HG03439 (cell line): Measurements from ENCODE around the gene SULT6B1.
"Not testable (repeated sequence)": the region's sequence is repeated elsewhere in the genome, so short reads cannot be mapped to it uniquely, and the experiment has no call there.

Experiments
- ATAC-seq: cut with Tn5 transposase; IDR thresholded peaks from one replicate; pipeline ENCODE4 v1.9.1; 2021; ENCODE audit warnings: mild to moderate bottlenecking, moderate library complexity; ENCODE audit not compliant: unreplicated experiment

The SULT6B1 gene, protein sequence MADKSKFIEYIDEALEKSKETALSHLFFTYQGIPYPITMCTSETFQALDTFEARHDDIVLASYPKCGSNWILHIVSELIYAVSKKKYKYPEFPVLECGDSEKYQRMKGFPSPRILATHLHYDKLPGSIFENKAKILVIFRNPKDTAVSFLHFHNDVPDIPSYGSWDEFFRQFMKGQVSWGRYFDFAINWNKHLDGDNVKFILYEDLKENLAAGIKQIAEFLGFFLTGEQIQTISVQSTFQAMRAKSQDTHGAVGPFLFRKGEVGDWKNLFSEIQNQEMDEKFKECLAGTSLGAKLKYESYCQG

DNA sequence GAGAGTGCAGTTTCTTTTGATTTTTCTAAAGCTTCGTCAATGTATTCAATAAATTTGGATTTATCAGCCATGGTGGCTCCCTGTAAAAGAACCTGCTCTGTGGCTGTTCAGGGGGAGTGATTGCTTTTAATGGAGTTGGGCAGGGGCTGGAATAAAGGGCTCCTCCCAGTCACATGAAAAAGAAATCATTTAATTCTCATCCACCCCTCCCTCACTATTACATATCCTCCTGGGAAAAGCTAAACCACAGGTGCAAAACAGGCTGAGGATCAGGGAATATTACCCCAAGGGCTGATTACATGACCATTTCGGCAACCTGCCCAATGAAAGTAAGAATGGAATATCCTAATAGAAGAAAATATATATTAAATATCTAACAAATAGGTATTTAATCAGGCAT lies at the start of gene SULT6B1:
Gene SULT6B1 (minus strand): TSS at position 101 of the 400 bp plus-strand sequence. CDS start 30 bp downstream, at position 71.
- no peak for ATAC-seq

DNA sequence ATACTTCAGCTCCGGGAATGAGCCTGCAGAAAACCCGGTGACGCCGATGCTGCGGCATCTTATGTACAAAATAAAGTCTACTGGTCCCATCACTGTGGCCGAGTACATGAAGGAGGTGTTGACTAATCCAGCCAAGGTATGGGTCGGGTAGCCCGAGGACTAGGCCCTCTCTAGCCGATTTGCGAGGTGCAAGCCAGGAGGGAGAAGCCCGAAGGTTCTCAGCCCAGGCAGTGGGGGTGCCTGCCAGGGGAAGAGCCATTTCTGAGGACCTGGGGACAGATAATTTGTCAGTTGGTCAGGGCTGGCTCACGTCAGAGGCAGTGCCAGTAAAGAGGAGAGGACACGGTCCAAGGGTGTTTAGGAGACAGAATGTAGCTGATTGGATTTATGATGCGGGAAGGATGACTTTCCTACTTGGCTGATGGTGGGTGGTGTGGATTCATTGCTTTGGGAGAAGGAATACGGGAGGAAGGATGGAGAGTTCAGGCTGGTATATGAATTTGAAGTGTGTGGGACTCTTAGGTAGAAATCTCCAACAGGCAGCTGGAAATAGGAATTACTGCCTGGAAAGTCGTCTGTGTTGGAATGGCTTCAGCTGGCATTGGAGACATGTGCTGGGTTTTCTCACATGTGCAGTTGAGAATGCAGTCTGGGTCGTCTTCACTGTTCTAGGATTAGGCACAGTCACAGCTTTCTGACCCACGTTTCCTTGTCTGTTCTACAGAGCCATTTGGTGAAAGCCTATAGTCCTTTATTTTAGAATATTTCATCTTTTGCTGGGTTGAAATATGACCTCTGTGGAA lies 43.9 kb upstream of the SULT6B1 start:
- ATAC-seq, result no peak

DNA sequence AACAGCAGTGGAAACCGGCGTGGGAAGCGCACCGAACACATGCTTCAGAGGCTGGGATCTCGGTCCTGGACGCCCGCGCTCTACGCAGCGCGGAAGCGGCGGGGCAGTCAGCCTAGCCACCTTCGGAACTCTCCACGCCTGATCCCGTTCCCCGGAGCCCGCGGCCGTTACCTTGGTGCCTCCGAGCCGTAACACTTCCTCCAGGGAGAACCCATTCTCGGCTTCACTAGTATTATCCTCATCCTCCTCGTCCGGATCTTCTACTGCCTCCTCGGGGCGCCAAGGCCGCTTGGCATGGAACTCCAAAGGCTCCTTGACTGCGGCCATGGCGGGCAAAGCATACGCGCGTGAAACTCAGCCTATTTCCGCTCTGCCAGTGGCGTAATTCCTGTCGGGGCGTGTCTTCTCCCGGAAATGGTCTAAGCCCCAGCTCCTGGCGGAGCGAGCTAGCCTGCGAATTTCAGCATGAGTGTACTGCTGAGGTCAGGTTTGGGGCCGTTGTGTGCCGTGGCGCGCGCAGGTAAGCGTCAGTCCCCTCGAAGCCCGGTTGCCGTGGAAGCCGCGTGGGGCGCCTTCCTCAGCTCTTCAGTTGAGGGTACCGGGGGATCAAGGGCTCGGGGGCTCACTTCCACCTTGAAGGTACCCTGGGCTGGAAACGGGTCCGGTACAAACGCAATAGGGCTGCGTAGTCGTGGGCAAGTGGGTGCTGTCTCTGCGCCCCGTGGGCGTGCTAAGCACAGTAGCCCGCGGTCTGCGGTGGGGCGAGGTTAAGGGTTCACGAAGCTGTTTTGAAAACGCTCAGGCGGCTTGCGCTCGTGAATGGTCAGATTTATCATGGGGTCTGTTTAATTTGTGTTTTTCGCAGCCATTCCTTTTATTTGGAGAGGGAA lies 43.0 kb upstream of the SULT6B1 start, which contains the start of the genes CEBPZ and NDUFAF7:
Gene CEBPZ (minus strand): TSS at position 356 of the 890 bp plus-strand sequence. CDS start 29 bp downstream, at position 327.
Gene NDUFAF7 (plus strand): TSS at position 418 of the 890 bp plus-strand sequence. CDS start 48 bp downstream, at position 466.
- ATAC-seq, result peak; percentile 95

- ATAC-seq, result no peak
Observed at GRCh38 chr2:37230581-37230980, 42.1 kb upstream of the SULT6B1 start.

DNA sequence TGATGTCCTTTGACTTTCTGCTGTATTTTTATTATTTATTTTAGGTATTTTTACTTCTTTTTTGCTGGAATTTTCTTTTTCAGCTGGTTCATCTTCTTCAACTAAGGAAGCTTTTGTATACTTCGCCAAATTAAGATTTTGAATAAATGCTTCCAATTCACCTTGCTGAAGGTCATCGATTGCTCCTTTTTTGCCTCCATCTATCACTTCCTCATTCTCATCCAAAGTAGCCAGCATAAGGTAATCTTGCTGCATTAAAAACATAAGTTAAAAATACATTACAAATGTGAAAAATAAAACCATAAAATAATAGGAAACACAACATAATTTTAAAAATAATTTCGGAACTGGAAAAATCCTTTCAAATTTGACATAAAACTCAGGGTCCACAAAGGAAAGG lies 40.3 kb upstream of the SULT6B1 start:
- ATAC-seq, result no peak

GRCh38 chr2:37226863-37227262 lies 38.4 kb upstream of the SULT6B1 start:
- ATAC-seq, result no peak

DNA sequence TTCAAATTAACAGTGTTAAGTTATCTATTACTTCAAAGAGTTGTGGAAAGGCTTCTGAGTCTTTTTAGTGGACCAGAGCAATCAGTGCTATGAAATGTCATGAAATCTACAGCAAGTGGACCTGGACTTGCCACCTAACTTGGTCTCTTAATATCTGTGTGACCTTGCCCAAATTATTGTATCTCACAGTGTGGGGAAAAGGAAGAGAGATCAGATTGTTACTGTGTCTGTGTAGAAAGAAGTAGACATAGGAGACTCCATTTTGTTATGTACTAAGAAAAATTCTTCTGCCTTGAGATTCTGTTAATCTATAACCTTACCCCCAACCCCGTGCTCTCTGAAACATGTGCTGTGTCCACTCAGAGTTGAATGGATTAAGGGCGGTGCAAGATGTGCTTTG lies 36.7 kb upstream of the SULT6B1 start:
- not testable (repeated sequence) for ATAC-seq

DNA sequence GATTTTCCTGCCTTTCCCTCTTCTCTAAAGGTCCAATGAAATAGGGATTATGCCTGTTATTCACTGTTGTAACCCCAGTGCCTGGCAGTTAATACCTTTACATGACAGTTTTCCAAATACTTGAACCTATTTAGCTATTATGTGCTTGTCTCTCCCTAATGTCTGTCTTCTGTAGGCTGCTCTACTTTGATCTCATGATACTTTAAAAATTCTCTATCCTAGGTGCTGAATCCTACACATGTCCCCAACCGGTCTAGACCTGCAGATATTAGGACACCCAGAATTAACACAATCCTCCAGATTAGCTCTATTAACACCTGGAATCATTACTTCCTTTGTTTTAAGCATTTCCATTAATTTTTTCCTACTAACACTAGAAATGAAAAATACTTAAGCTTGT lies 35.6 kb upstream of the SULT6B1 start:
- no peak for ATAC-seq

DNA sequence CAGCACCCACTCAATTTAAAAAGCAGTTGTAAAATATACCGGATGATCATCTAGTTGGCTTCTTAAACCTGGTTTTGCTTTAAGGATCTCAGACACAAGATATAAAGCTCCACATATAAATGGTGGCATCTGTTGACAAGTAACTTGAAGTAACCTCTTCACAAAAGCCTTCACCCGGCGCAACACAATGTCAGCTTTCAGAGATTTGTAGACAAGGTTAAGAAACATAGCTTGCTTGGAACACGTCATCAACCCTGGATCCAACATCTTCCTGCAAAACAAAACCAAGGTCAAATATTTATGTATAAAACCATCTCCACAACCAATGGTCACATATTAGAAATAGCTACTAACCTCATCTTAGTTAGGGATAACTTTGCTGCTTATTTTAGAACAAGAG lies 34.7 kb upstream of the SULT6B1 start:
- ATAC-seq, result no peak

DNA sequence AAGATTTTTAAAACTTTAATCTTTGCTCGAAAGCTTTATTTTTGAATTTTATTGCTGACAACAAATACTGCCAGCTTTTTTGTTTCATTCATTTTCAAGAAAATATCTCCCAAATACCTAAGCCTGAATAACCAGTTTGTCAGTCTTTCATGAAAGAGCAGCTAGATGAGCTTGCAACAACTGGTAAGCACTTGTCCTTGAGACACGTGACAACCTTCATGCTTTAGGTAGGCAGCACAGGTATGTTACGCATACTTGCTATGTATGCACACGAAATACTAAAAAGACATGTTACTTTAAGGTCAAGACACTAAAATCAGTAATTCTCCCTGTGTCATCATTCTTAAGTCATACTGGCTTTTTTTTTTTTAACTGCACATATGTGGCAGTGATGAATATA lies 30.6 kb upstream of the SULT6B1 start:
- no peak for ATAC-seq

DNA sequence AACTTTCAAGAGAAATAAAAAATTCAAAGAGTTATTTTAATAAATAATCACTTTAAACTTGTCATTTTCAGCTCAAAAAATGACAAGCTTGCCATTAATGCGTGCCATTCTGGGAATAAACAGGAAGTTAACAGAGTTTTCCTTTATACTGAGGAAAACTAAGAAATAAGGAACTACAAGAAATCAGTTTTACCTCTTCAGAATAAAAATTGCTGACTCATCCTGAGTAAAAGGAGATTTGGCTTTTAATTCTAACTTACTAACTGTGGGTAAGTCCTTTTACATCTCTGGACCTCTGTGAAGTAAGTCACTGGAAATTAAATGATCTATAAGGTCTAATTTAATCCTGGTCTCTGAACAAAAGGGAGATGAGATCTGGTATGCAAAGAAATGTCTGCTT lies 26.8 kb upstream of the SULT6B1 start:
- no peak for ATAC-seq

DNA sequence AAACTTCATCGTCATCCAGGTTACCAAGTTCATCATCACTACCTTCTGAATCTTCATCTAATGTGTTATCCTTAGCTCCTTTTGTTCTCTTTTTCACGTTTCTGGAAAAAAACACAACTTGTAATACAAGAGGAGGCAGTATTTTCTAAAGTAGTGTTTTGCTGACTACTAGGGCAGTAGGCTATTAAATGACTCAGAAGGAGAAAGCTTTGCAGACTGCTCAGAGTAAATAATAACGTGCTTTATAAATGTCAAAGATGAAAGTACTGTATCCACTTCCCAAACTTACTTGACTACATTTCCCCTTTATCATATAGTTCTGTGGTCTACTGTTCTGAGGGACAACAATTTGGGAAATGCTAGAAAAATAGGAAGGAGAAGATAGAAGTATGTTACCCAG lies 23.5 kb upstream of the SULT6B1 start:
- no peak for ATAC-seq

GRCh38 chr2:37211212-37211611 lies 22.7 kb upstream of the SULT6B1 start:
- ATAC-seq, result no peak

GRCh38 chr2:37206760-37207159 lies 18.3 kb upstream of the SULT6B1 start:
- not testable (repeated sequence) for ATAC-seq

DNA sequence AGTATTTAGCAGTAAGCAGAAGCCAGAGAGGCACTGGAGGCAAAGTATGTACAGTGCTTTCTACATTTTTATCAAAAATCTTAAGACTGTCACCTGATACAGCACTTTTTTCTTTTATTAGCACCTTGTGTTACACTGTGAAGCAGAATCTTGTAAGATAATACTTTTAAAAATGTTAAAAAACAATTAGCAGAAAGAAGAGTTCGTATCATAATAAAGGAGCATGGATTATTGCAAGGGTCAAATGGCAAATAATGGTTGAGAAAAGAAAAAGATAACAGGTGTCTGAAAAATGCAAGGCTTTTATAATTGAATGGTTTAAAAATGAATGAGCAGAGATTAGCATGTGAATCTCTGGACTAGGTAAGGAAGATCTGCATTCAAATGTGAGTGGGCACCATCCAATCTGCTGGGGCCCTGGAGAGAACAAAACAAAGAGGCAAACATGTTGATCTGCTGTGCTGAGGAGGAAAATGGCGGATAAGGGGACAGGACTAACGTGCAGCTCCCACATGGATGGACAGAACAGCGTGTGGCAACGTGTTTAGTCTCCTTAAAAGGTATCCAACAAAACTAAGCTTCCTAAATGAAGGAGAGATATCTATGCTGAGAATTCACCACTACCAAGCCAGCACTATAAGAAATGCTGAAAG lies 17.3 kb upstream of the SULT6B1 start:
- ATAC-seq, result no peak

GRCh38 chr2:37205071-37205661 lies 16.7 kb upstream of the SULT6B1 start:
- not testable (repeated sequence) for ATAC-seq

DNA sequence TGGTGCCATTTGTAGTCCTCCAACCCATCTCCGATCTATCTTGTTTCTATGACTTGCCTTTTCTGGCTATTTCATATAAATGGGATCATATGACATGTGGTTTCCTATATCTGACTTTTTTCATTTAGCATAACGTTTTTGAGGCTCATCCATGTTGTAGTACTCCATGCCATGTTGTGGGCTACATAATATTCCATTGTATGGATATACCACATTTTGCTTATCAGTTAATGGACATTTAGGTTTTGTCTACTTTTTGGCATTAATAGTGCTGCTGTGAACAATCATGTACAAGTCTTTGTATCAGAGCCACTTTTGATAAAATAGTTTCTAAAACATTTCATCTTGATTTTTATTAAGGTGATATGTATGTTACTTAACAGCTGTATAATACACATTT lies 15.2 kb upstream of the SULT6B1 start:
- ATAC-seq, result no peak

DNA sequence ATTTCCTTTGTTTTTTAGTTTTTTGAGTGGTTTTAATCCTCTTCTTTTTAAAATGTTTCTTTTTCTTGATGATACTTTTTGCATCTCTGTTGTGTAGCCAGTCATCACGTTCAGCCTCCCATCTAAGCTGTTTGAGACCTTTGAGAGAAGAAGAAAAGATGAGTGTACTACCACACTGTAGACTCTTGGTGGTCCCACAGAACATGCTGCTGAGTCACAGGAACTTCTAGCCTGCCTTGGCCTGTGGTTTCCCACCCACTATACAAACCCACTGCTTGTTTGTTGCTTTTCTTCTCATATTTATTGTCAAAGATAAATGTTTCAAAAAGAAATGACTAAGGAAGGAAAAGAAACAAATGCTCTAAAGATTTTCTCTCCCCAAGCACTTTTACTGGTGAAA lies 13.3 kb upstream of the SULT6B1 start:
- no peak for ATAC-seq

DNA sequence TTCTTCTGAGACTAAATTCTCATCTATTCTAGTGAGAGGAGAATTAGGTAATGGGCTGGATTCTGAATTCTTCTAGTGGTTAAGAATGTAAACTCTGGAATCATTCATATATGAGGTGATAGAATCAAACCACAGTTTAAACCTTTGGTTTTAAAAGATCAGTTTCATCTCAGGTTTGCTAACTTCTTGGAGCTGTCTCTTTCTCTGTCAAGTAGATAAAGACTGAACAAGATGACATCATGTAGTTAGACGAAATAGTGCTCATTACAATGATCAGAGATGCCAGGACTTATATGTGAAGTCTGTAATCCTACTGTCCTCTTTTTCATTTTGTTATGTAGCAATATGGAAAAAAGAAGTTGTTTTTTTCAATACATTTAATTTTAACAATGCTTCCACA lies 12.7 kb upstream of the SULT6B1 start:
- no peak for ATAC-seq

- ATAC-seq, result no peak
Observed at GRCh38 chr2:37198681-37199065, 10.2 kb upstream of the SULT6B1 start.
